ENCODE data around the gene CHID1.
A peak's percentile ranks its signal among the peaks of the same experiment; 100 is the strongest.

The CHID1 gene

DNA sequence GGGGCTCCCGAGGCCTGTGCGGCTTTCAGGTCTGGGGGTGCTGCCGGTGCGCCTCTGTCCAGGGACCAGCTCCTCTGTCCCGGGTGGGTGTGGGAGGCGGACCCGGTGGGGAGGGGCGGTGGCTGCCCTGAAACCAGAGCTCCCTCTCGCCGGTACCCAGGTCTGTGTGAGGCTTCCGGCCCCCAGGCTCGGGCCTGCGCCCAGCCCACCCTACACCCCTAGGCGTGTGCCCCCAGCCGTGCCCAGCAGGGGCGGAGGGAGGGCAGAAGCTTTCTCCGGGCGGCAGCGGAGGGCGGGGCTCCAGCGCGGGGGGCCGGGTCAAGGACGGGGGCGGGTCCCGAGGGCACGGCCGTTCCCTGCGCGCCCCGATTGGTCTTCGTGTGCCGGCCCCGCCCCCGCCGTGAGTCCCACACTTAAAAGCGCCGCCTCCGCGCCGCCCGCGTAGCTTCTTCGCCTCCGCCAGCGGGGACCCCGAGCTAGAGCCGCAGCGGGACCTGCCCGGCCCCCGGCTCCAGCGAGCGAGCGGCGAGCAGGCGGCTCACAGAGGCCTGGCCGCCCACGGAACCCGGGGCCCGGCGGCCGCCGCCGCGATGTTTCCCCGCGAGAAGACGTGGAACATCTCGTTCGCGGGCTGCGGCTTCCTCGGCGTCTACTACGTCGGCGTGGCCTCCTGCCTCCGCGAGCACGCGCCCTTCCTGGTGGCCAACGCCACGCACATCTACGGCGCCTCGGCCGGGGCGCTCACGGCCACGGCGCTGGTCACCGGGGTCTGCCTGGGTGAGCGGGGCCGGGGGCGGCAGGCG is 91.3 kb downstream of the CHID1 start:
- DNase-seq = peak; percentile 92

DNA sequence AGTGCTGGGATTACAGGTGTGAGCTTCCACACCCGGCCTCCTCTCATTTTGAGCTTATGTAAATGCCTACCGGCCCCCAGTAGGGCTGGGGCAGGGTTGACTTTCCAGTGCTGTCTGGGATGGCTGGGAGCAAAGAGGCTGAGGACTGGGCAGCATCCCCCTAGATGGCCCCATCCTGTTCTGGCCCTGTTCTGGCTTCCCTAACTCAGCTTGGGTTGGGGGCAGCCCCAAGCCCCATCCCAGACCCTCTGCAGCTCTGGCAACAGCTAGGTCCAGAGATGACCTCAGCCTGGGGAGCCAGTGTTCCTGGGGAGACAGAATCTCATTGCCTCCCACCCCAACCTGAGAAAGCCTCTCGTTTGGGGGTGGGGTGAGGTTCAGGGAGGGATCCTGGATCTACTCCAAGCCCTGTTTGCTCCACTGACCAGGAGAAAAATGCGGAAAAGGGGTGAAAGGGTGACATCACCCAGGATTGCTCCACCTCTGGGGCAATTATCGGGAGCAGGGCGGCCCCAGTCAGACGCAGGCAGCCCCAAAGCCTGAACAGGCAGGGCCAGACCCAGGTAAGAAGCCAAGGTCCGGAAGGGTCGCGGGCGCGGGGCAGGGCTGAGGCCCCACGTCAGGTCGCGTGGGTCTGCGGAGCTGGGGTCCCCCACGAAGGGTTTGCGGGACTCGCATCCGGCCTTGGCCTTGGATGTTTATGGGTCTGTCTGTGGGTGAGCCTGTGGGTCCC is 92.0 kb downstream of the CHID1 start, which contains the start of gene PNPLA2:
Gene PNPLA2 (plus strand): TSS at position 519 of the 733 bp plus-strand sequence. CDS start 805 bp downstream, outside the sequence.
- no peak for DNase-seq
